NCI-H146 (cell line): ENCODE measurements around the gene FRMD4A.
A peak's percentile ranks its signal among the peaks of the same experiment; 100 is the strongest.
"Not testable (repeated sequence)": the region's sequence is repeated elsewhere in the genome, so short reads cannot be mapped to it uniquely, and the experiment has no call there.

Experiments
- DNase-seq: peaks from one replicate; lab custom pipeline; 2025; lab: John Stamatoyannopoulos, UW

The FRMD4A gene

GRCh38 chr10:13877154-13877909 lies 453.4 kb downstream of the FRMD4A start:
- no peak for DNase-seq

- DNase-seq, result no peak
These were observed 457.5 kb downstream of the FRMD4A start for GRCh38 chr10:13873196-13873595.

GRCh38 chr10:13872411-13872810 lies 458.3 kb downstream of the FRMD4A start:
- no peak for DNase-seq

GRCh38 chr10:13871776-13872175 lies 458.9 kb downstream of the FRMD4A start:
- DNase-seq, result no peak

DNA sequence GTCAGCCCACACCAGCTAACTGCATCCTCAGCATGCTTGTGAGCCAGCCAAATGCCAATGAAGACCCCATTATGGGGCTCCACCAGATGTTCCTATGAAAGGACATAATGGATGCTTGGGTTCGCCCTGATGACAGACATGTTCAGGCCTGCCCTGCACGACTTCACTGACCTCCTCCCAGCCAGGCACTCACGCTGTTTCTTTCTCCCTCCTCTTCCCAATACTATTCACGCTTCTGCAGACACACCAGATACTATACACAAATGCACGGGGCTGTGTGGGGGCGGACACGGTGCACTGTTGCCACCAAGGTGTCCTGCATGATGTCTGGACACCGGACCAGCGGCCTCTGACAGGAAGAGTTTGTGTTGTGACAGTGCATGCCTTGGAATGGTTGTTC lies 459.7 kb downstream of the FRMD4A start:
- DNase-seq, result peak; percentile 91

GRCh38 chr10:13869295-13869664 lies 461.4 kb downstream of the FRMD4A start:
- DNase-seq, result no peak

GRCh38 chr10:13868528-13869294 lies 462.0 kb downstream of the FRMD4A start:
- DNase-seq, result no peak

- DNase-seq, result no peak
These were observed 462.9 kb downstream of the FRMD4A start for GRCh38 chr10:13867822-13868221.

- no peak for DNase-seq
These were observed 464.8 kb downstream of the FRMD4A start for GRCh38 chr10:13865758-13866491.

GRCh38 chr10:13865220-13865619 lies 465.5 kb downstream of the FRMD4A start:
- DNase-seq, result not testable (repeated sequence)

DNA sequence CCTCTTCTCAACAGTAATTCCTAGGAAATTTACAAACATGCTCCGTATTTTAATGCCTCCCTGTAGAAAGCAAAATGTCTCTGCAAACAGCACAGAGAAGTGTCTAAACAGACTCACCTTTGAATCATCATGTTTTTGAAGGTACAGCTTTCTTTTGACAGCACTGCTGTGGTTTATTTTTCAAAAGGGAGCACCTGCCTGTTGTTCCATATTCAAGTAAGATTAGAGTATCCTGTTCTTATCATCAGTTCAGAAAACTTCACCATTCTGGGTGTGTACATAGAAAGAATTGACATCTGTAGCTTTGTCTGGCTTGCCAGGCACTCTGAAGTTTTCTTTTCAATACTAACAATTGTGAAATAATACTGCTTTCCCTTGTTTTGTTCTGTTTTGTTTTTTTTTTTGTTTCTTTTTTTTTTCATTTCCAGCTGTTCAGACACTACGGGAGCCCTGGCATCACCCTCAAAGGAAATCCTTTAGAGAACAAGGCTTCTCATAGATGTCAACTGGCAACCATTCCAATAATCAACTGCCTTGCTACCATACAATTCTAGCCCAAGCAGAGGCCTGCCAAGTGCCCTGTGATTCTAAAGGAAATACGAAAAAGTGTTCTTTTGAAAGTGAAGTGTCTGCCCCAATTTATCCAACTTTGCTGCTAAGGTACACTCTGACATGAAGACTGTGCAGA lies 468.0 kb downstream of the FRMD4A start:
- peak; percentile 33 for DNase-seq

DNA sequence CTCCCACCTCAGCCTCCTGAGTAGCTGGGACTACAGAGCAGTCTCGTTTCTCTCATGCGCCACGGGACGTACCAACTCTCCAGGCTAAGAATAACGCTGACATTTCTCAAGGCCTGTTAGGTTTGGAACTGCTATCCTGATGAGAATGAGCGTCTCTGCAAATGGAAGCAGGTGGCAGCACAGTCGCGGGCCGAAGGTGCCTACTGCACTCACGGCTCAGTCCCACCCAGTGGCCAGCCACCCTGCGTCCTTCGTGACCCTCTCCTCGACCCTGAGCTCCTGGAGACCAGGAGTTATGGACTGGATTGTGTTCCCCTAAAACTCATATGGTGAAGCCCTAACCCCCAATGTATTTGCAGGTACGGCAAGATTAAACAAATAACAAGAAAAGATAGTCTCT lies 469.8 kb downstream of the FRMD4A start:
- DNase-seq, result no peak

DNA sequence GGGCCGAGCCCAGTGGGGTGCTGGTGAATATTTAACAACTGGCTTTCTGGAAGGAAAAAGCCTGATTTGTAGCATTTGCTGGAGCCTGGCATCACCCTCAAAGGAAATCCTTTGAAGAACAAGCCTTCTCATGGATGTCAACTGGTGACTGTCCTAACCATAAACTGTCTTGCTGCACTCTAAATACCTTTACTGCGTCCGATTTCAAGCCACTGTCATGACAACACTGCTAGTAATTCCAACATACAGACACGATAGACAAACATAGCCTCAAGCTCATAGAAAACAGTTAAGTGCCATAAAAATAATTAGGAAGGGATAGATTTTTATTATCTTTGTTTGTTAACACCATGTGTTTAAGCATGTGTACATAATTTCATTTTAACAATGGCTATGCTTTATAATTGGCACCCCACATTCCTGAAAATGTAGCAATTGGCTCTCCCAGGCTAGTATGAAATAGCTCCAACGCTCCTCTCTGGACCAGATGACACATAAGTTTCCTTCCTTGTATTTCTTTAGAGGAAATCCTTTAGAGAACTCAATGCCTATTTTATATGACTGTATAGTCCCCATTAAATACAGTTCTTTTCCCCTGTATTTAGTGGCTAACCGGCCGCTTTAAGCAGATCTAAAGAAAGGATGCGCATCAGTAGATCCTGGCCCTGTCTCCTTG lies 470.6 kb downstream of the FRMD4A start:
- DNase-seq, result no peak

DNA sequence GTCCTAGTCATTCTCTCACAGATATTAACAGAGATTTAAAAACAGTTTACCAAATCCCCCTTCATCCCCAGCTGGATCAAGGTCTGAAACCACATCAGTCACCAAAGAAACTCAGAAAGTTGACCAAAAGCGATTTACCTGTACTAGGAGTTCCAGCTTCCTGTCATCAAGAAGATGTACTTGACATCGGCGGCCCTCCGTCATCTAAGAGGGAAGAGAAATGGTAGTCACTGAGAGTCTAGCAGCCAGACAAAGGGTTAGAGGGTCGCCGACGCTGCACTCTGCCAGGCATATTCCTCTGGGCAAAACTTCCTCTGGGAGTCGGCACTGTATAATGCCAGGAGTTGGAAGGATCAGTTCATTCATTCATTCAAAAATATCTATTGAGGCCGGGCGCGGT lies 472.0 kb downstream of the FRMD4A start:
- DNase-seq, result no peak

- DNase-seq, result no peak
These were observed 473.3 kb downstream of the FRMD4A start for GRCh38 chr10:13857451-13857850.

DNA sequence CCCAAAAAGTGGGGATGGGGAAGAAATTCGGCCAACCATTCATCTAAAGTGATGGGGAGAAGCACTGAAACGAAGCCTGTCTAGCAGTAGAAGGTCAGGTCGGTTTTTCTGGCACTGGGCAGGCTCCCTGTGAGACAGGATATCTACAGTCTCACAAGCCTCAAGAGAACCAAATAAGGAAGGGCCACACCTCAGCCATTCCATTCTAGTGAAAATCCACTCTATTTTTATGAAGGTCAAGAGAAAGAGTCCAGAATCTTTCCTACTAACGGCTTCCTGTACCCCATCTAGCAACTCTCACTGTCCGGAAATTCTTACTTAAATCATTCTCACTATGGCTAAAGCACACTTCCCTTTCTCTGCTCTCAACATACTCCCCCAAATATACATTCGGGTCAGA lies 476.9 kb downstream of the FRMD4A start:
- DNase-seq, result no peak

DNA sequence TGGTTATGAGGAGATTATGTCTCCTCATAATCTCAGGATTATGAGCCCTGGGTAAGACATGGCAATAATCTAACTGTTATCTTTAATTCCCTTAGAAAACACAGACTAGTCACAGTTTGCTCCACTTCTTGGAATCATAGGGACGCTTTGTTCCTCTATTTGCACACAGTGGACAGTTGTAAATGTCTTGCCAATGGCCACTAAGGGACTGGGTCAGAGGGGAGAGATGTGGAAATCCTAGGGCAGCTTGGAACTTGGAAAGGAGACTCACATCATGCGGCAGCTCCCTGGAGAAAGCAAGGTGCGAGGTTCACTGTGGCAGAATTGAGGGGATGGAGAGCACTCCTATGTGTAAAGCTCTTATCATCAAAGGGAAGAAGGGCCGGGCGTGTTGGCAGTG lies 477.9 kb downstream of the FRMD4A start:
- no peak for DNase-seq

DNA sequence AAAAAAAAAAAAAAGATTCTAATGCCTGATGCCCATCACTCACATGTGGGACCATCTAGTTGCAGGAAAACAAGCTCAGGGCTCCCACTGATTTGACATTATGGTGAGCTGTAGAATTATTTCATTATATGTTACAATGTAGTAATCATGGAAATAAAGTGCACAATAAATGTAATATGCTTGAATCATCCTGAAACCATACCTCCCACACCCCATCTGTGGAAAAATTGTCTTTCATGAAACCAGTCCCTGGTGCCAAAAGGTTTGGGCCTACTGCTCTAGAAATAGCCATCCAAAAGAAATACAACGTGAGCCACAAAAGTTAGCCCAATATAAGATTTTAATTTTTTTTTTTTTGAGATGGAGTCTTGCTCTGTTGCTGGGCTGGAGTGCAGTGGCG lies 478.8 kb downstream of the FRMD4A start:
- no peak for DNase-seq

DNA sequence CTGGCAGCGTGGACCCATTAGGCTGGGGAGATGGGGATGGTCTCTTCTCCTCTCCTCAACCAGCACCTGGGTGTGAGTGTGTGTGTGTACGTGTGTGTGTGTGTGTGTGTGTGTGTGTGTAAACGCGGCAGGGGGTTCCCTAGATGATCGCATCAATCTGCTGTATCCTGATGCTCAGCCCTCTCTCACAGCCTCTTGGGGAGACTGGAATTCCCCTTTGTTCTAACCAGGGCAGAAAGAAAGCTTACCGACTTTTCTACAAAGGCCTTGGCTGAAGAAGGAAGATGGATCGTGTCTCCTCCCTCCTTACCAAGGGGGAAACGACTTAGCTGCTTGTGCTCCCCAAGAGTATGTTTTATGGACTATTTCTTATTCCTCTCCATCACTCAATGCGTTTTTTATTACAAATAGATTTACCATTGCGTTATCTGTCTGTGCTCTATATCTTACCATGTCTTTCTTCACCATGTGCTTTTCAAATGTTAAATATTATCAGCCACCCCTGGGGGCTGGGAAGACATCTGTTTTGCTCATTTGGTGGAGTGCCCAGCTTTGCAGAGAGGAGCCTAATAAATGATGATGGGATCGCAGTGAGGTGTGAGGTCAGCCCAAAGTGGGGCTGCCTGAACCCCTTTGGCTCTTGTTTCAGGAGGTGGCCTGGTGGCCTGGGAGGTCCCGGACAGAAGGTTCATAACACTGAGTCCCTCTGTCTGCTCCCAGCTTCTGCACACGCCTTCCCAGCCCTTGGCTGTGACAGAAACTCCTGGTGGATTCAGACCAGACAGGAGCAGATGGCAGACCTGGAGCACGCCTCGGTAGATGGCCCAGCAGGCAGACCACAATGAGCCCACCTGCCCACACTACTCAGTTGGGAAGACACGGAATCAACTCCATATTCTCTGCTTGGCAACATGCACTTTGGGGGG lies 481.9 kb downstream of the FRMD4A start:
- no peak for DNase-seq

GRCh38 chr10:13847201-13847631 lies 483.5 kb downstream of the FRMD4A start:
- DNase-seq, result no peak

DNA sequence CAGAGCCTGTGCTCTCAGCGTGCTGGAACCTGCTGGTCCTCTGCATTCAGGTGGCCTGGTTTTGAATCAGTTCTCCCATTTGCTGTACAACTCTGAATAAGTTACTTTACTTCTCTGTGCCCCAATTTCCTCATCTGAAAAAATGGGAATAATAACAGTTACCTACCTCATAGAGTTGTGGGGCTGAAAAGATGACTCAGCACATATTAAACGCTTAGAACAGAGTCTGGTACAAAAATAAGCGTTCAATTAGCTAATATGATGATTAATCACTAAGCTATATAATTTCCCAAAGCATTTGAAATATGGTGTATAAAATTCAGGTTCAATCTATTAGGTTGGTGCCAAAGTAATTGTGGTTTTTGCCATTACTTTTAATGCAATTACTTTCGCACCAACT lies 484.8 kb downstream of the FRMD4A start:
- DNase-seq, result no peak
